Gastroesophageal sphincter (tissue), 2 donors: ENCODE results near the gene NTHL1.

Source experiments
- EP300 ChIP-seq: sonication (generic); formaldehyde crosslinking; IDR thresholded peaks from one replicate; pipeline ENCODE4 v1.6.1; 2017; ENCODE audit warnings: antibody characterized with exemption, mild to moderate bottlenecking
- POLR2A ChIP-seq, 2 donors: fragments of 450-650 bp; IDR thresholded peaks; one replicate each; pipeline ENCODE4 v1.6.1; 2017; ENCODE audit warnings: antibody characterized with exemption in 2 of 2, mild to moderate bottlenecking in 2 of 2, moderate library complexity in 1 of 2

DNA sequence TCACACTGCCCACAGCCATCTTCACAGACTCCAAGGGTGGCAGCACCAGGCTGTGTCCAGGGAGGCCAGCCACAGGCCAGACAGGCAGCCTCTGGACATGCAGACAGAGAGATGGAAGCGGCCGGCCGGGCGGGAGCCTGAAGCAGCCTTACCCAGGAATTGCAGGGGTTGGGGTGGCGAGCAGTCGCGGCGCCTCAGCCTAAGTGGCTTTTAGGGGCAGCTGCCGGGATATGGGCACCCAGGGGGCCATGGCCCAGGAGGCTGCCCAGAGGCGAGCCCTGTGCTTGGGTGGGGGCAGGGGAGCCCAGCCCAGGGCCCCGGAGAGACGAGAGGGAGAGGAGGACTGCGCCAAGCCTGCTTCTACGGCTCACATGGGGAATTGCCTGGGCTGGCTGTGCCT, 22.4 kb downstream of the NTHL1 start:
- TF ChIP-seq EP300 (no peak), POLR2A (IDR thresholded peaks at IDR 0.05) (no peak)
